ENCODE measurements around the gene CHD1L.
"Not testable (repeated sequence)": the region's sequence is repeated elsewhere in the genome, so short reads cannot be mapped to it uniquely, and the experiment has no call there.

CHD1L gene

GRCh38 chr1:147287133-147287865, 44.8 kb downstream of the CHD1L start:
- no peak for TF ChIP-seq CTCF (conservative IDR thresholded peaks at IDR 0.05; ENCODE audit: low read depth, low read length)
- DNase-seq (ENCODE audit: low read depth) = peak; percentile 87
- H3K4me3 ChIP-seq (ENCODE audit: low read depth, low read length) = no peak overlapping the region

- DNase-seq (ENCODE audit: low read depth) = peak; percentile 85
- TF ChIP-seq CTCF (conservative IDR thresholded peaks at IDR 0.05; ENCODE audit: low read depth, low read length) = no peak
- H3K4me3 ChIP-seq (ENCODE audit: low read depth, low read length) = no peak overlapping the region
Observed at GRCh38 chr1:147292012-147292411, 49.5 kb downstream of the CHD1L start.

- peak; percentile 79 for DNase-seq (ENCODE audit: low read depth)
- no peak overlapping the region for H3K4me3 ChIP-seq (ENCODE audit: low read depth, low read length)
- no peak for TF ChIP-seq CTCF (conservative IDR thresholded peaks at IDR 0.05; ENCODE audit: low read depth, low read length)
Observed at GRCh38 chr1:147292631-147293251, 50.3 kb downstream of the CHD1L start.

GRCh38 chr1:147297438-147297837, 55.0 kb downstream of the CHD1L start:
- TF ChIP-seq CTCF (conservative IDR thresholded peaks at IDR 0.05; ENCODE audit: low read depth, low read length) = no peak
- no peak for DNase-seq (ENCODE audit: low read depth)

GRCh38 chr1:147305803-147306202, 63.3 kb downstream of the CHD1L start:
- H3K4me3 ChIP-seq (ENCODE audit: low read depth, low read length) = not testable (repeated sequence)

More at GRCh38 chr1:147297438-147297837, 55.0 kb downstream of the CHD1L start:
- H3K4me3 ChIP-seq (ENCODE audit: low read depth, low read length) = no peak overlapping the region

GRCh38 chr1:147316968-147317367, 74.5 kb downstream of the CHD1L start:
- DNase-seq (ENCODE audit: low read depth) = no peak
- no peak overlapping the region for H3K4me3 ChIP-seq (ENCODE audit: low read depth, low read length)
- no peak for TF ChIP-seq CTCF (conservative IDR thresholded peaks at IDR 0.05; ENCODE audit: low read depth, low read length)

More at GRCh38 chr1:147305803-147306202, 63.3 kb downstream of the CHD1L start:
- DNase-seq (ENCODE audit: low read depth) = not testable (repeated sequence)

- not testable (repeated sequence) for DNase-seq (ENCODE audit: low read depth)
Observed at GRCh38 chr1:147326933-147327687, 84.6 kb downstream of the CHD1L start.

More at GRCh38 chr1:147326933-147327687, 84.6 kb downstream of the CHD1L start:
- H3K4me3 ChIP-seq (ENCODE audit: low read depth, low read length) = not testable (repeated sequence)
